PC-9 (cell line): ENCODE data around the gene YWHAH. TPM values are rescaled to one million over a fixed set of nuclear protein-coding genes. Genes with fewer than 3 reads are reported as not detected.

Source experiments
- BruUV-seq: library from RNA; stranded (reverse); fragments of 400-500 nt; replicated peaks from 2 replicates; lab custom pipeline; 2021; lab: Mats Ljungman, UMichigan
- CTCF ChIA-PET: fragments of 300-600 bp; sonication (Branson Sonifier 250); formaldehyde crosslinking; loops from one replicate; lab custom pipeline; 2022; ENCODE audit warnings: antibody characterized with exemption; lab: Charles Lee
- POLR2A ChIA-PET: fragments of 300-600 bp; sonication (Branson Sonifier 250); formaldehyde crosslinking; loops from one replicate; lab custom pipeline; 2022; ENCODE audit warnings: antibody characterized with exemption; ENCODE audit not compliant: unreplicated experiment; lab: Charles Lee
- DNase-seq, 2 experiments: peaks; one replicate each; pipeline versions ENCODE4 v3.0.0 to v3.0.0-alpha.2; 2015 to 2022; ENCODE audit warnings: mixed read lengths in 1 of 2
- H2AFZ ChIP-seq: fragments of 200-600 bp; sonication (generic); 2 replicates; pipeline ENCODE4 v1.8.1; 2017; ENCODE audit warnings: antibody characterized with exemption
- H3F3A ChIP-seq: fragments of 200-600 bp; sonication (generic); 2 replicates; pipeline ENCODE4 v1.8.1; 2017; ENCODE audit warnings: antibody characterized with exemption, mild to moderate bottlenecking, low read depth; ENCODE audit not compliant: insufficient read depth
- H3K27ac ChIP-seq: fragments of 200-600 bp; sonication (generic); 2 replicates; pipeline ENCODE4 v1.6.1; 2016; ENCODE audit warnings: mixed run types
- H3K27me3 ChIP-seq: fragments of 200-600 bp; sonication (generic); 2 replicates; pipeline ENCODE4 v1.6.1; 2016; ENCODE audit warnings: low read depth, mixed run types; ENCODE audit not compliant: insufficient read depth
- H3K36me3 ChIP-seq: fragments of 200-600 bp; sonication (generic); 2 replicates; pipeline ENCODE4 v1.6.1; 2016; ENCODE audit warnings: low read depth, mixed run types
- H3K4me1 ChIP-seq: fragments of 200-600 bp; sonication (generic); replicated peaks from 2 replicates; pipeline ENCODE4 v1.6.1; 2016; ENCODE audit warnings: mixed run types; ENCODE audit not compliant: insufficient read depth
- H3K4me2 ChIP-seq: fragments of 200-600 bp; sonication (generic); 2 replicates; pipeline ENCODE4 v1.6.1; 2017; ENCODE audit warnings: mixed run types
- H3K4me3 ChIP-seq: fragments of 200-600 bp; sonication (generic); 2 replicates; pipeline ENCODE4 v1.6.1; 2016; ENCODE audit warnings: mixed run types
- H3K79me2 ChIP-seq: fragments of 200-600 bp; sonication (generic); 2 replicates; pipeline ENCODE4 v1.6.1; 2017; ENCODE audit warnings: low read depth, mixed run types
- H3K9me2 ChIP-seq: fragments of 200-600 bp; sonication (generic); 2 replicates; pipeline ENCODE4 v1.8.1; 2017; ENCODE audit warnings: mild to moderate bottlenecking; ENCODE audit not compliant: insufficient read depth
- H3K9me3 ChIP-seq: fragments of 200-600 bp; sonication (generic); 2 replicates; pipeline ENCODE4 v1.8.1; 2016; ENCODE audit warnings: low read depth; ENCODE audit not compliant: insufficient read depth
- H4K20me1 ChIP-seq: fragments of 200-600 bp; sonication (generic); 2 replicates; pipeline ENCODE4 v1.8.1; 2017; ENCODE audit not compliant: insufficient read depth
- CTCF ChIP-seq: fragments of 200-600 bp; sonication (generic); conservative IDR thresholded peaks from 2 replicates; pipeline ENCODE4 v1.6.1; 2017; ENCODE audit warnings: mixed run types, antibody characterized with exemption, mild to moderate bottlenecking, moderate library complexity
- EZH2 ChIP-seq: fragments of 200-600 bp; sonication (generic); IDR thresholded peaks from 2 replicates; pipeline ENCODE4 v1.8.0; 2017; ENCODE audit warnings: antibody characterized with exemption, low read depth
- intact Hi-C: fragments of 100-400 bp; cut with micrococcal nuclease; formaldehyde crosslinking; loops from one replicate; pipeline ENCODE4 v1.10.0; 2022; ENCODE audit not compliant: unreplicated experiment
- total RNA-seq: library from RNA; stranded (reverse); gene quantifications from 2 replicates; pipeline ENCODE4 v1.2.3, GENCODE V29; 2021

Gene YWHAH
- total RNA-seq, 1 experiment from 2014 or later = 132 TPM

- no peaks in the 10 kb centered on the region for H4K20me1 ChIP-seq
- BruUV-seq = no TSS peak
- H3F3A ChIP-seq = peaks cover 4% of the 10 kb centered on the region; the same call in 1 of the 2 replicates
- no peak overlapping the region for H2AFZ ChIP-seq
- POLR2A ChIA-PET = interaction anchor here (0.6 kb wide), 1 partner anchor 1814 kb away, joined by 7 read pairs; no protein-coding TSS in a partner anchor
- no peak for DNase-seq
- CTCF ChIA-PET = interaction anchor here (0.6 kb wide), 1 partner anchor 532 kb away, joined by 13 read pairs; no protein-coding TSS in a partner anchor
- intact Hi-C loops = no loop called here
- TF ChIP-seq CTCF = no peak
- no peak for TF ChIP-seq EZH2
- H3K27ac ChIP-seq = no peak overlapping the region
- no peaks in the 10 kb centered on the region for H3K9me3 ChIP-seq
- H3K79me2 ChIP-seq = no peaks in the 10 kb centered on the region
- H3K36me3 ChIP-seq = no peaks in the 10 kb centered on the region
- H3K4me1 ChIP-seq = no peaks in the 10 kb centered on the region
- H3K4me3 ChIP-seq = no peak overlapping the region
- no peak overlapping the region for H3K4me2 ChIP-seq
- H3K9me2 ChIP-seq = no peaks in the 10 kb centered on the region
- 0 out of 2 replicates have a peak, but pooled peaks cover 6% of the 10 kb centered on the region for H3K27me3 ChIP-seq
These were observed 8.2 kb upstream of the YWHAH start for GRCh38 chr22:31935961-31936635.

DNA sequence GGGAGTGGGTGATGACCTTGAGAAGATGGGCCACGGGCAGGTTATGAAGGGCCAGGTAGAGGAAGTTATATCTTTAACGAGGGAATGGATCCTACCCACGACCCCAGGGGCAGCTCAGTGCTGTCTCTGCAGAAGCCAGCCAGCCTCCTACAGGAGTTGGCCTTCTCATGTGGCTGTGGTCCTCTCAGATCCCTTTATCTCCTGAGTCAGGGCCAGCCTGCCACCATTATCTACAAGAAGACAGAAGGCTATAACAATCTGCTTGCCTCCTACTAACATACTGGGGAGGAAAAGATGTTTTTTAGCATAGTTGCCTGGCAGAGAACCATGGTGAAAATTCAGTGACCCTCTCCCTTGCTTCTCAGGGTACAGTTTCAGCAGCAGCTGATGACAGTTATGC lies 7.0 kb upstream of the YWHAH start:
- H3K27ac ChIP-seq = no peak overlapping the region
- no peak for TF ChIP-seq CTCF
- no peak for TF ChIP-seq EZH2
- no peaks in the 10 kb centered on the region for H3K79me2 ChIP-seq
- H4K20me1 ChIP-seq = no peaks in the 10 kb centered on the region
- H3K4me3 ChIP-seq = no peak overlapping the region
- H3K27me3 ChIP-seq = 0 out of 2 replicates have a peak, but pooled peaks cover 6% of the 10 kb centered on the region
- no TSS peak for BruUV-seq
- no peak overlapping the region for H2AFZ ChIP-seq
- H3F3A ChIP-seq = peaks cover 4% of the 10 kb centered on the region; the same call in 1 of the 2 replicates
- no peaks in the 10 kb centered on the region for H3K9me3 ChIP-seq
- no peak overlapping the region for H3K4me2 ChIP-seq
- no peaks in the 10 kb centered on the region for H3K36me3 ChIP-seq
- POLR2A ChIA-PET = no interaction called here
- DNase-seq = no peak
- H3K4me1 ChIP-seq = no peaks in the 10 kb centered on the region
- intact Hi-C loops = no loop called here
- CTCF ChIA-PET = no interaction called here
- H3K9me2 ChIP-seq = no peaks in the 10 kb centered on the region

- ChIA-PET POLR2A (no interaction called here), CTCF (interaction anchor here (0.7 kb wide), 1 partner anchor 19 kb away, joined by 11 read pairs; no protein-coding TSS in a partner anchor)
- Histone ChIP-seq H3K27ac (no peak overlapping the region), H3K9me3 (no peaks in the 10 kb centered on the region), H3F3A (peaks cover 4% of the 10 kb centered on the region; the same call in 1 of the 2 replicates), H3K9me2 (no peaks in the 10 kb centered on the region), H3K4me2 (no peak overlapping the region), H3K36me3 (no peaks in the 10 kb centered on the region), H2AFZ (no peak overlapping the region), H3K79me2 (no peaks in the 10 kb centered on the region), H4K20me1 (no peaks in the 10 kb centered on the region), H3K4me3 (no peak overlapping the region), H3K27me3 (0 out of 2 replicates have a peak, but pooled peaks cover 2% of the 10 kb centered on the region), H3K4me1 (peaks cover under 1% of the 10 kb centered on the region; the same call in 1 of the 2 replicates)
- BruUV-seq = no TSS peak
- DNase-seq = no peak
- intact Hi-C loops = no loop called here
- no peak for TF ChIP-seq EZH2
- TF ChIP-seq CTCF = no peak
These were observed 6.0 kb upstream of the YWHAH start for GRCh38 chr22:31938296-31938695.
